HepG2 (cell line): ENCODE data around the gene RAD23A. TPM values are rescaled to one million over a fixed set of nuclear protein-coding genes. Genes with fewer than 3 reads are reported as not detected.

Experiments
- ASH2L ChIP-seq: fragments of 300-600, 200-600 bp; sonication (generic); IDR thresholded peaks from 2 replicates; pipeline ENCODE4 v1.7.0; 2017; ENCODE audit warnings: low read depth, mild to moderate bottlenecking, moderate library complexity, mixed read lengths, low read length; ENCODE audit not compliant: insufficient read length
- BHLHE40 ChIP-seq: IDR thresholded peaks from 2 replicates; pipeline ENCODE4 v1.6.1; 2011; ENCODE audit warnings: low read length, improper control_type of control experiment
- ETV6 ChIP-seq: sonication (generic); formaldehyde crosslinking; conservative IDR thresholded peaks from 2 replicates; pipeline ENCODE4 v1.4.0; 2020; ENCODE audit warnings: missing genetic modification reagents
- HIVEP1 ChIP-seq: sonication (generic); formaldehyde crosslinking; IDR thresholded peaks from 2 replicates; pipeline ENCODE4 v1.4.0; 2020; ENCODE audit warnings: mild to moderate bottlenecking, missing genetic modification reagents
- HMG20A ChIP-seq: IDR thresholded peaks from 2 replicates; pipeline ENCODE4 v1.6.1; 2016; ENCODE audit warnings: borderline replicate concordance
- HNRNPLL ChIP-seq: fragments of 200-400 bp; formaldehyde crosslinking; IDR thresholded peaks from 2 replicates; pipeline ENCODE4 v1.6.1; 2017; ENCODE audit warnings: mild to moderate bottlenecking, low read depth, low read length; ENCODE audit not compliant: poor library complexity, severe bottlenecking
- MAFF ChIP-seq: IDR thresholded peaks from 2 replicates; pipeline ENCODE4 v1.6.1; 2011; ENCODE audit warnings: low read depth, low read length, improper control_type of control experiment
- NRL ChIP-seq: sonication (generic); formaldehyde crosslinking; IDR thresholded peaks from 2 replicates; pipeline ENCODE4 v1.5.0; 2020; ENCODE audit warnings: missing genetic modification reagents, mild to moderate bottlenecking, moderate library complexity, borderline replicate concordance
- PTBP1 ChIP-seq: fragments of 200-400 bp; formaldehyde crosslinking; IDR thresholded peaks from 2 replicates; pipeline ENCODE4 v1.6.1; 2018; ENCODE audit warnings: low read length, low read depth; ENCODE audit not compliant: poor library complexity, severe bottlenecking
- RBFOX2 ChIP-seq: fragments of 200-400 bp; formaldehyde crosslinking; IDR thresholded peaks from 2 replicates; pipeline ENCODE4 v1.6.1; 2017; ENCODE audit warnings: low read depth, mild to moderate bottlenecking, low read length
- REL ChIP-seq: sonication (generic); formaldehyde crosslinking; conservative IDR thresholded peaks from 2 replicates; pipeline ENCODE4 v1.8.0; 2022; ENCODE audit warnings: mild to moderate bottlenecking, missing genetic modification reagents, moderate library complexity
- TCF12 ChIP-seq, 2 experiments: fragments of 450-650 bp in 1 of 2; sonication (generic) in 1 of 2; formaldehyde crosslinking in 1 of 2; IDR thresholded peaks; 2 replicates each; pipeline versions ENCODE4 v1.6.1 to v1.8.0; 2017 to 2022; ENCODE audit warnings: antibody characterized with exemption in 1 of 2, mild to moderate bottlenecking in 1 of 2, missing genetic modification reagents in 1 of 2, moderate library complexity in 1 of 2
- ZFP36 ChIP-seq: fragments of 150-350 bp; IDR thresholded peaks from 2 replicates; pipeline ENCODE4 v1.6.1; 2018; ENCODE audit warnings: borderline replicate concordance, low read length, low read depth; ENCODE audit not compliant: partially characterized antibody
- ZFP62 ChIP-seq: sonication (generic); formaldehyde crosslinking; IDR thresholded peaks from 2 replicates; pipeline ENCODE4 v1.4.0; 2020; ENCODE audit warnings: missing genetic modification reagents
- ZNF160 ChIP-seq: sonication (generic); formaldehyde crosslinking; IDR thresholded peaks from 2 replicates; pipeline ENCODE4 v1.8.0; 2022; ENCODE audit warnings: mild to moderate bottlenecking, inconsistent platforms, missing genetic modification reagents
- ZNF3 ChIP-seq: IDR thresholded peaks from 2 replicates; pipeline ENCODE4 v1.7.0; 2017; ENCODE audit warnings: inconsistent platforms
- ZNF441 ChIP-seq: sonication (generic); formaldehyde crosslinking; IDR thresholded peaks from 2 replicates; pipeline ENCODE4 v1.7.0; 2021; ENCODE audit warnings: missing genetic modification reagents, borderline replicate concordance
- ZNF451 ChIP-seq: sonication (generic); formaldehyde crosslinking; IDR thresholded peaks from 2 replicates; pipeline ENCODE4 v1.5.0; 2020; ENCODE audit warnings: mild to moderate bottlenecking, missing genetic modification reagents
- ZNF549 ChIP-seq: sonication (generic); formaldehyde crosslinking; IDR thresholded peaks from 2 replicates; pipeline ENCODE4 v1.5.0; 2020; ENCODE audit warnings: missing genetic modification reagents
- ZNF557 ChIP-seq: sonication (generic); formaldehyde crosslinking; IDR thresholded peaks from 2 replicates; pipeline ENCODE4 v1.4.0; 2020; ENCODE audit warnings: missing genetic modification reagents
- ZNF562 ChIP-seq: sonication (generic); formaldehyde crosslinking; IDR thresholded peaks from 2 replicates; pipeline ENCODE4 v1.8.0; 2022; ENCODE audit warnings: missing genetic modification reagents, borderline replicate concordance
- polyA plus RNA-seq, 8 experiments: library from polyadenylated mRNA; depleted of rRNA in 3 of 8; stranded (reverse) in 7 of 8; unstranded in 1 of 8; fragments of >200 nt; fragmentation: Illumina TruSeq in 4 of 8; extraction: Trizol in 4 of 8; gene quantifications; 2 replicates each; pipeline versions ENCODE4 v1.2.1 to v1.2.3, GENCODE V29; 2011 to 2016; ENCODE audit warnings: low read depth in 4 of 8, missing spikeins in 1 of 8, mixed read lengths in 1 of 8; ENCODE audit not compliant: insufficient read depth in 1 of 8
- total RNA-seq, 5 experiments: library from RNA; depleted of rRNA; stranded (reverse); fragments of >200 nt; fragmentation: Illumina TruSeq; extraction: Trizol; gene quantifications; 2 replicates each; pipeline ENCODE4 v1.2.3, GENCODE V29; 2016; ENCODE audit warnings: low read depth in 1 of 5
- TF ChIP-seq, protein P1 (sequence below): sonication (generic); formaldehyde crosslinking; IDR thresholded peaks from 2 replicates; pipeline ENCODE4 v1.4.0; 2020; ENCODE audit warnings: low read depth, mild to moderate bottlenecking, missing genetic modification reagents
- TF ChIP-seq, protein P2 (sequence below): sonication (generic); formaldehyde crosslinking; IDR thresholded peaks from 2 replicates; pipeline ENCODE4 v1.5.0; 2020; ENCODE audit warnings: missing genetic modification reagents
- TF ChIP-seq, protein P3 (sequence below): IDR thresholded peaks from 2 replicates; pipeline ENCODE4 v1.6.1; 2016
- TF ChIP-seq, protein P4 (sequence below): sonication (generic); formaldehyde crosslinking; conservative IDR thresholded peaks from 2 replicates; pipeline ENCODE4 v1.4.0; 2020; ENCODE audit warnings: missing genetic modification reagents
- TF ChIP-seq, protein P5 (sequence below): sonication (generic); formaldehyde crosslinking; IDR thresholded peaks from 2 replicates; pipeline ENCODE4 v1.4.0; 2020; ENCODE audit warnings: mild to moderate bottlenecking, missing genetic modification reagents

RAD23A gene
- total and polyA plus RNA-seq, 2 of the 13 experiments (the other 11 are each of a cell fraction or from before 2014, with no cell fraction given): 42.5 to 54.2 TPM

DNA sequence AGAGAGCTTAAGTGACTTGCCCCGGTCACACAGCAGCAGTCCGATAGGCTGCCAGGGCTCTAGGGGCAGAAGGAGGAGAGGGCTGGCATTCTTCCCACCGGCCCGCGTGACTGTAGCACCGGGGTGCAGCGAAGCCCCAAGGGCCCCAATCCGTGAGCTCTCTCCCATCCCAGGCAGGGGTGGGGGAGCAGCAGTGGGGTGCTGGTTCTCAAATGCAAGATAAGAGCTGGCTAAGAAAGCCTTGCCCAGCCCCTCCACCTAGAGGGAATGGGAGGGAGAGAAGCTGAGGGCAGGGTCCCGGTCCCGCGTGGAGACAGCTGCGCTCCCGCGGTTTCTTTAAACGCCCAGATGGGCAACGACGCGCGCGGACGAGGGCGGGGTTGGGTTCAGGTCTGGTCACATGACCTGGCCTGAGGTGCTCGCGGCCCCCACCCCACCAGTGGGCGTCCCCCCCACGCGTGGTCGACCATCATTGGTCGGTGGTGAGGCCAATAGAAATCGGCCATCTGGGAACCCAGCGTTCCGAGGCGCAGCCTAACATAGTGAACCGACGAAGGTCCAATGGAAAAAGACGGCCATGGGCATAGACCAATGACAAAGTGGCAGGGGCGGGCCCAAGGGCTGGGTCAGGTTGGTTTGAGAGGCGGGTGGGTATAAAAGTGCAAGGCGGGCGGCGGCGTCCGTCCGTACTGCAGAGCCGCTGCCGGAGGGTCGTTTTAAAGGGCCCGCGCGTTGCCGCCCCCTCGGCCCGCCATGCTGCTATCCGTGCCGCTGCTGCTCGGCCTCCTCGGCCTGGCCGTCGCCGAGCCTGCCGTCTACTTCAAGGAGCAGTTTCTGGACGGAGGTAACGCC lies 7.5 kb upstream of the RAD23A start, which contains the start of gene CALR (continued):
- TF ChIP-seq, protein P1, sequence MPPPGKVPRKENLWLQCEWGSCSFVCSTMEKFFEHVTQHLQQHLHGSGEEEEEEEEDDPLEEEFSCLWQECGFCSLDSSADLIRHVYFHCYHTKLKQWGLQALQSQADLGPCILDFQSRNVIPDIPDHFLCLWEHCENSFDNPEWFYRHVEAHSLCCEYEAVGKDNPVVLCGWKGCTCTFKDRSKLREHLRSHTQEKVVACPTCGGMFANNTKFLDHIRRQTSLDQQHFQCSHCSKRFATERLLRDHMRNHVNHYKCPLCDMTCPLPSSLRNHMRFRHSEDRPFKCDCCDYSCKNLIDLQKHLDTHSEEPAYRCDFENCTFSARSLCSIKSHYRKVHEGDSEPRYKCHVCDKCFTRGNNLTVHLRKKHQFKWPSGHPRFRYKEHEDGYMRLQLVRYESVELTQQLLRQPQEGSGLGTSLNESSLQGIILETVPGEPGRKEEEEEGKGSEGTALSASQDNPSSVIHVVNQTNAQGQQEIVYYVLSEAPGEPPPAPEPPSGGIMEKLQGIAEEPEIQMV (CRISPR knock-in tag): 0 out of 2 replicates have a peak, but pooled peaks have one; percentile 50
- no peak for TF ChIP-seq ASH2L
- no peak for TF ChIP-seq TCF12 (IDR thresholded peaks at IDR 0.05)
- TF ChIP-seq TCF12 (CRISPR knock-in tag; IDR thresholded peaks at IDR 0.05): no peak
- peak; percentile 49; the same call in 1 of the 2 replicates for TF ChIP-seq ZNF451 (CRISPR knock-in tag)
- TF ChIP-seq, protein P2, sequence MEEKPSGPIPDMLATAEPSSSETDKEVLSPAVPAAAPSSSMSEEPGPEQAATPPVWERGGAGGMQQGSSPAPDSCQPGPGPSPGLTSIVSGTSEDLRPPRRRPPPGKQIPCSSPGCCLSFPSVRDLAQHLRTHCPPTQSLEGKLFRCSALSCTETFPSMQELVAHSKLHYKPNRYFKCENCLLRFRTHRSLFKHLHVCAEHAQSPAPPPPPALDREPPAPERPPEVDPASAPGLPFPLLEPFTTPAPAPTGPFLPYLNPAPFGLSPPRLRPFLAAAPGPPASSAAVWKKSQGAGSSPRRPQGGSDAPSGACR: peak; percentile 87; the same call in 1 of the 2 replicates
- no peak for TF ChIP-seq ZNF160 (CRISPR knock-in tag)
- no peak for TF ChIP-seq HIVEP1 (CRISPR knock-in tag)
- TF ChIP-seq ZFP62 (CRISPR knock-in tag): no peak
- no peak for TF ChIP-seq ZNF3 (CRISPR knock-in tag)
- no peak; the same call in 1 of the 2 replicates for TF ChIP-seq ZNF441
- TF ChIP-seq NRL (CRISPR knock-in tag): no peak
- TF ChIP-seq ETV6 (CRISPR knock-in tag): peak; percentile 77
- TF ChIP-seq ZNF562 (CRISPR knock-in tag): no peak
- TF ChIP-seq, protein P3, sequence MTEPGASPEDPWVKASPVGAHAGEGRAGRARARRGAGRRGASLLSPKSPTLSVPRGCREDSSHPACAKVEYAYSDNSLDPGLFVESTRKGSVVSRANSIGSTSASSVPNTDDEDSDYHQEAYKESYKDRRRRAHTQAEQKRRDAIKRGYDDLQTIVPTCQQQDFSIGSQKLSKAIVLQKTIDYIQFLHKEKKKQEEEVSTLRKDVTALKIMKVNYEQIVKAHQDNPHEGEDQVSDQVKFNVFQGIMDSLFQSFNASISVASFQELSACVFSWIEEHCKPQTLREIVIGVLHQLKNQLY: 0 out of 2 replicates have a peak, but pooled peaks have one; percentile 19
- TF ChIP-seq PTBP1: peak; percentile 61
- no peak for TF ChIP-seq ZNF549 (CRISPR knock-in tag)
- TF ChIP-seq HNRNPLL: peak; percentile 29
- TF ChIP-seq HMG20A (CRISPR knock-in tag): no peak; the same call in 1 of the 2 replicates
- TF ChIP-seq RBFOX2: peak; percentile 100
- TF ChIP-seq MAFF: no peak
- TF ChIP-seq ZNF557 (CRISPR knock-in tag): no peak
- TF ChIP-seq REL: 0 out of 2 replicates have a peak, but pooled peaks have one; percentile 37
- TF ChIP-seq, protein P4, sequence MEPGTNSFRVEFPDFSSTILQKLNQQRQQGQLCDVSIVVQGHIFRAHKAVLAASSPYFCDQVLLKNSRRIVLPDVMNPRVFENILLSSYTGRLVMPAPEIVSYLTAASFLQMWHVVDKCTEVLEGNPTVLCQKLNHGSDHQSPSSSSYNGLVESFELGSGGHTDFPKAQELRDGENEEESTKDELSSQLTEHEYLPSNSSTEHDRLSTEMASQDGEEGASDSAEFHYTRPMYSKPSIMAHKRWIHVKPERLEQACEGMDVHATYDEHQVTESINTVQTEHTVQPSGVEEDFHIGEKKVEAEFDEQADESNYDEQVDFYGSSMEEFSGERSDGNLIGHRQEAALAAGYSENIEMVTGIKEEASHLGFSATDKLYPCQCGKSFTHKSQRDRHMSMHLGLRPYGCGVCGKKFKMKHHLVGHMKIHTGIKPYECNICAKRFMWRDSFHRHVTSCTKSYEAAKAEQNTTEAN (CRISPR knock-in tag): peak; percentile 5; the same call in 1 of the 2 replicates
- TF ChIP-seq ZFP36: no peak
- TF ChIP-seq, protein P5, sequence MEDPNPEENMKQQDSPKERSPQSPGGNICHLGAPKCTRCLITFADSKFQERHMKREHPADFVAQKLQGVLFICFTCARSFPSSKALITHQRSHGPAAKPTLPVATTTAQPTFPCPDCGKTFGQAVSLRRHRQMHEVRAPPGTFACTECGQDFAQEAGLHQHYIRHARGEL (CRISPR knock-in tag): no peak
- peak; percentile 25 for TF ChIP-seq BHLHE40
